Fibroblast of skin of back (primary cell): ENCODE data around the gene C6orf132.

ENCODE experiments used
- DNase-seq: peaks from one replicate; pipeline ENCODE4 v3.0.0-alpha.2; 2013

Gene C6orf132

DNA sequence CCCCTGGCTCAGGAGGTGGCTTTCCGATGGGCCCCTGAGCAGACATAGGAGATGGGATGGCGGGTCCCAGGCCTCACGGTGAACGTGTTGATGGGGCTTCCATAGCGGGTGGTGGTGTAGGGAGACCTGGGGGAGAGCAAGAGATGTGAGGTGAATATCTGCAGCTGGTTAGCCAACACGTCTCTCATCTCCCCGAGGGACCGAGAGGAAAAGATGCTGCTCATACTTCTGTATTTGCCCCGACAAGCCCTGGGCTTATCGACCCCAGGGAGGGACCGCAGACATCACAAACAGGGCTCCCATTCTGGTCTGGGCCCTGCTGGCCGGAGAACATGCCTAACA lies 38.7 kb downstream of the C6orf132 start:
- DNase-seq, result no peak

GRCh38 chr6:42103216-42103615 lies 39.2 kb downstream of the C6orf132 start:
- no peak for DNase-seq

- no peak for DNase-seq
These were observed 41.2 kb downstream of the C6orf132 start for GRCh38 chr6:42101186-42101657.

- peak; percentile 54 for DNase-seq
These were observed 42.2 kb downstream of the C6orf132 start for GRCh38 chr6:42100029-42100901.

GRCh38 chr6:42099340-42100028 lies 42.9 kb downstream of the C6orf132 start:
- DNase-seq, result peak; percentile 47

DNA sequence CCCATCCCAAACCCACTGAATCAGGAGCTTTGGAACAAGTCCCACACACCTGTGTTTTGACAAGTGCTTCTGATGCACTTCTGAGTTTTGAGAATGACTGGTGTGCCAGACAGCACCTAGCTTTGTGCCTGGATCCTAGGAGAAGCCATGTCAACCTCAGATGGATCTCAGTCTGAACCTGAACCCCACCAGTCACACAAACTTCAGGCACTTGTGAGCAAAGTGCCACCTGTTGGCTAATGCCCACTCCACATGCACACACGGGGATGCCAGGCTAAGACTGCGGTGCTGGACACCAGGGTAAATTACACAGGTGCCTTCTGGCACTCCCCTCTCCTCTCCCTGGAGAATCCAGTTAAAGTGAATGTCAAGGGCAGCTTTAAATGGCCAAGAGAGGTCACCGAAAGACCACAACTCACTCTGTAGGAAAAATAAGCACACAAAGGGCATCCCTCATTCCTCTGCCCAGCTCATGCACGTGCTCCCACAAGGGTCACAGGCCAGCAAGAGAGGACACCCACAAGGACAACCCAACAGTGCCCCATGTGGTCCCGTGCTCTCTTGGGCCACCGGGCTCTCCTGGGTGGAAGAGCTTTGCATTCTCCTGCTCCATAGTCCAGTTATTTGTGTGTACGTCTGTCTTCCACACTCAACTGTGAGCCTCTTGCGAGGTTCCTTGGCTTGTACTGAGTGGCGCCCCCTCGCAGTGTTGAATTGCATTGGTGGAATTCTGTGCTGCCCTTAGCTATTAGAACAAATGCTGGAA lies 46.5 kb downstream of the C6orf132 start:
- no peak for DNase-seq

- no peak for DNase-seq
These were observed 47.3 kb downstream of the C6orf132 start for GRCh38 chr6:42095094-42095493.

DNA sequence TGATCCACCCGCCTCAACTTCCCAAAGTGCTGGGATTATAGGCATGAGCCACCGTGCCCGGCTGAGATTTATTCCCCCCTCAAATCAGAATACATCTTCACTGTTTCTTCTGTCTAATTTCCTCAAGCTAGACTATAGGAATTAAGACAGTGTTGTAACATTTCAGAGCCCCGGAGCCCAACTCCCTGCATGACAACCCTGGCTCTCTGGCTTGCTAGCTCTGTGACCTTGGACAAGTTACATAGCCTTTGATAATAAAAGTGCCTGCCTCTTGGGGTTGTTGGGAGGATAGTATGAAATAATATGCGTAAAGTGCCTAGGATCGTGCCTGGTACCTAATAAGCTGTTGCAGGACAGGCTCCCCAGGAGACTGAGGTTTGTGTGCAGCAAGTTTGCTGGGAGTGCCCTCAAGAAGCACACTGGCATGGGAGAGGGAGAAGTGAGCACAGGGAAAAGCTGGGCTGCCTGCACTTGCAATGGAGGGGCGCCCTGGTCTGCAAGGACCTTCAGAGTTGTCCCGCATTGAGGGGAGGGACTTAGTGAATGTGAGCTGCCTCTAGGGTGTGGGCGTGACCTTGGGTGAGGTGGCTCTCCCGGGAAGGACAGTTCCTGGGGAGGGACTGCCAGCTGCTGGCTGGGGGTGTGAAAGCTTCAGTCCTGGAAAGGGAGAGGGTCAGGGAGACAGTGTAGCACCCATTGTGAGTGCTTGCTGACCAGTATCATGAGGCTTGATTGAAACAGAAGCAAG lies 48.7 kb downstream of the C6orf132 start:
- DNase-seq, result no peak

DNA sequence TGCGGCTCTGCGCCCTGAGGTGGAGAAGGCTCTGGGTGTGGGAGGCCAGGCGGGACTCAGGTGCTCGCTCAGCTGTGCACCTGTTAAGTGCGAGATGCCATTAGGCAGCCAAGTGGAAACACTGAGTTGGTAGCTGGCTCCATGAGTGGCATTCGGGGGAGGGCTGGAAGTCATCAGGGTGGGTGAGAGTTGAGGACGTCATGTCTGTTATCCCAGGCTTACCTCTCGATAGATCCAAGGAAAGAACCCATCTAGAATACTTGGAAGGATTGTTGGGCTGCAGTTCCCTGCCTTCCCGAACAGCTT lies 50.7 kb downstream of the C6orf132 start:
- DNase-seq, result no peak

- no peak for DNase-seq
These were observed 51.4 kb downstream of the C6orf132 start for GRCh38 chr6:42090819-42091717.

DNA sequence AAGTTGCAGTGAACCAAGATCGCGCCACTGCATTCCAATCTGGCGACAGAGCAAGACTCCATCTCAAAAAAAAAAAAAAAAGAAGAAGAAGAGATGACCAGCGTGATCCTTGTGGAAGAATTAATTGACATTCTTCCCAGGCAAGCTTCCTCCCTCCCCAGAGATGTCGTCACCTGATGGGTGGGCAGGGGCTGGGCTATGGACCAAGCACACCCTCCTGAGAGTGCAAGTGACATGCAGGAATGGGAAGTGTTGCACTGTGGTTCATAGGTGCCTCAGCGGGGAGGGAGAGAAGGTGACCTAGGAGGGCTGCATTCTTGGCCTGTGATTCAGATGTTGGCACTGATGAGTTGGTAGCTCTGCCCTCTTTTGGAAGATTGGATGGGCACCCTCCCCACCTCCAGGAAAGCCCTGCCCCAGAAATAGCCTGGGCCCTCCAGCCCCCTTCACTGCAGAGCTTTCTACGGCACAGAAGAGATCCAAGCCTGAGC lies 54.3 kb downstream of the C6orf132 start:
- peak; percentile 71 for DNase-seq

- DNase-seq, result no peak
These were observed 56.1 kb downstream of the C6orf132 start for GRCh38 chr6:42086046-42087035.

- DNase-seq, result no peak
These were observed 57.5 kb downstream of the C6orf132 start for GRCh38 chr6:42084889-42085288.

GRCh38 chr6:42083530-42083929 lies 58.9 kb downstream of the C6orf132 start:
- no peak for DNase-seq

- DNase-seq, result no peak
These were observed 62.4 kb downstream of the C6orf132 start for GRCh38 chr6:42079941-42080464.

DNA sequence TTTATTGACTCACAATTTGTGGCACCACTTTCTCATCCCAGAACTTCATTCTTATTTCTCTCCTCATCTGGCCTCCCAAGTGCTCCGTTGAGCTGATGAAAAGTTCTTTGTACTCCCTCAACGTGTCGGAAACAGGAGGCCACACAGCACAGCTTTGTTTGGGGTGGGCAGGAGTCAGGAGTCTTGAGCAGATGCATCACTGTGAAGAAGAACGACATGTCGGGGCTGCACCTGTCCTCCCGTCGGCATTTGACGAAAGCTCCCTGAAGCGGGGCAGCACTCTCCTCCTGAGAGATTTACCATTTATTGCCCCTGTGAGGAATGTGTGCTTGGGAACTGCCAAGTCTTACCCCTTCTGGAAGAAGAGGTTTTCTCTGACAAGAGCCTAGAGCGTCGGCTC lies 64.0 kb downstream of the C6orf132 start:
- no peak for DNase-seq

- DNase-seq, result peak; percentile 65
These were observed 67.1 kb downstream of the C6orf132 start for GRCh38 chr6:42075159-42075838.

DNA sequence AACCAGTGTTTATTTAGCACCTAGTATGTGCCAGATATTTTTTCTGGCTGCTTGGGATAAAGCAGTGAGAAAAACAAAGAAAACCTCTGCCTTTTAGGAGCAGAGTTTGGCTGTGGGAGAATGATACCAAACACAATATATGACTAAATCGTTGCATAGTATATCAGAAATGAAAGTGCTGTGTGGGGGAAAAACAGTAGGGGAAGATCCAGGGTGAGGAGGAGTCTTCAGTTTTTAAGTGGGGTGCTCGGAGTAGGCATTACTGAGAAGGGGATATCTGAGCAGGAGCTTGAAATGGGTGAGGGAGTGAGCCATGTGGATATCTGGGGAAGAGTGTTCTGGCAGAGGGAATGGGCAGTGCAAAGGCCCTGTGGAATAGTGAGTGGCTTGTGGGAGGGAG lies 69.1 kb downstream of the C6orf132 start:
- no peak for DNase-seq
